Stomach (tissue), 9 donors: ENCODE data around the gene ABHD1. TPM values are rescaled to one million over a fixed set of nuclear protein-coding genes. Genes with fewer than 3 reads are reported as not detected.

Experiments
- DNase-seq, 2 donors: peaks; one replicate each; pipeline versions ENCODE4 v3.0.0 to v3.0.0-alpha.2; 2013 to 2019
- H3K27ac ChIP-seq, 5 donors: fragments of 200-600 bp in 4 of 5; sonication (generic) in 4 of 5; one replicate each; pipeline ENCODE4 v1.5.1; 2013 to 2019; ENCODE audit warnings: mild to moderate bottlenecking in 1 of 5, moderate library complexity in 1 of 5
- H3K27me3 ChIP-seq, 3 donors: fragments of 200-600 bp; sonication (generic); one replicate each; pipeline ENCODE4 v1.5.1; 2017 to 2019; ENCODE audit warnings: mixed run types in 1 of 3
- H3K36me3 ChIP-seq, 4 donors: fragments of 200-600 bp; sonication (generic); 1 replicate in 3 of 4; 2 replicates in 1 of 4; pipeline ENCODE4 v1.5.1; 2016 to 2019
- H3K4me1 ChIP-seq, 4 donors: fragments of 200-600 bp; sonication (generic); one replicate each; pipeline ENCODE4 v1.5.1; 2016 to 2019
- H3K4me3 ChIP-seq, 4 donors: fragments of 200-600 bp; sonication (generic) in 3 of 4; one replicate each; pipeline ENCODE4 v1.5.1; 2016 to 2019; ENCODE audit warnings: mild to moderate bottlenecking in 1 of 4
- H3K9me3 ChIP-seq, 4 donors: fragments of 200-600 bp; sonication (generic); one replicate each; pipeline ENCODE4 v1.5.1; 2016 to 2019
- CTCF ChIP-seq, 7 experiments: fragments of 450-650 bp in 4 of 7; fragments of 200-600 bp in 3 of 7; sonication (generic) in 3 of 7; IDR thresholded peaks; one replicate each; pipeline ENCODE4 v1.5.1; 2016 to 2019; ENCODE audit warnings: antibody characterized with exemption in 7 of 7, control low read depth in 2 of 7, mild to moderate bottlenecking in 1 of 7
- EP300 ChIP-seq: sonication (generic); formaldehyde crosslinking; IDR thresholded peaks from one replicate; pipeline ENCODE4 v1.6.1; 2017; ENCODE audit warnings: antibody characterized with exemption
- POLR2A ChIP-seq, 4 donors: fragments of 450-650 bp; IDR thresholded peaks; one replicate each; pipeline ENCODE4 v1.6.1; 2016; ENCODE audit warnings: antibody characterized with exemption in 4 of 4, control low read depth in 2 of 4, mild to moderate bottlenecking in 1 of 4, moderate library complexity in 1 of 4
- POLR2AphosphoS5 ChIP-seq, 3 donors: sonication (generic); formaldehyde crosslinking; IDR thresholded peaks; one replicate each; pipeline ENCODE4 v1.6.1; 2016; ENCODE audit warnings: antibody characterized with exemption in 3 of 3
- WGBS, 5 donors: extraction: QIAGEN DNeasy Blood & Tissue Kit in 3 of 5; methylation state at CpG; one replicate each; pipeline versions ENCODE4 v1.1.5 to v1.1.7; 2013 to 2018; 5-methylcytosine and 5-hydroxymethylcytosine counted together
- intact Hi-C: fragments of 100-400 bp; cut with DNase I; formaldehyde crosslinking; loops from one replicate; pipeline ENCODE4 v1.15.1; 2023; ENCODE audit warnings: low total_unique reads
- polyA plus RNA-seq, 3 donors: library from polyadenylated mRNA; stranded (reverse); fragments of 200-250 nt; gene quantifications; one replicate each; pipeline ENCODE4 v1.2.3, GENCODE V29; 2013
- total RNA-seq, 5 donors: library from RNA; depleted of rRNA; stranded (reverse); fragments of >200 nt; gene quantifications; one replicate each; pipeline versions ENCODE4 v1.1.0 to v1.2.3, GENCODE V29; 2014 to 2016
- donor health status: healthy with polysubstance abuse.
- donor health status: Bipolar disorder and iron deficiency.
- donor health status: healthy.

ABHD1 gene
- total and polyA plus RNA-seq, 8 donors: 0.23 to 0.75 TPM; not detected in 6

- H3K27ac ChIP-seq: no peak overlapping the region
- no peak for DNase-seq
- peaks cover 0 to 4% (median 0%) of the 10 kb centered on the region in 3 donors for H3K27me3 ChIP-seq
- TF ChIP-seq EP300 (no peak), POLR2A (IDR thresholded peaks at IDR 0.05) (no peak), CTCF (IDR thresholded peaks at IDR 0.05) (no peak), POLR2AphosphoS5 (IDR thresholded peaks at IDR 0.05) (no peak)
- intact Hi-C loops: loop anchor here (10.0 kb wide), 1 partner anchor 49 kb away; the partner anchor contains the start of gene TMEM214
- H3K4me3 ChIP-seq: no peak overlapping the region
- peaks cover 0 to 17% (median 6%) of the 10 kb centered on the region in 4 donors for H3K36me3 ChIP-seq
- peaks cover 41 to 87% (median 69%) of the 10 kb centered on the region in 4 donors for H3K4me1 ChIP-seq
- no peaks in the 10 kb centered on the region for H3K9me3 ChIP-seq
- WGBS, 5 donors: 71 to 88% (median 85%) methylated on average over 16 to 20 of the region's 20 CpGs
Observed at GRCh38 chr2:27083410-27084296, 40.0 kb upstream of the ABHD1 start.

- WGBS, 5 donors: 71 to 90% (median 85%) methylated on average over 4 to 6 of the region's 6 CpGs
- H3K4me3 ChIP-seq: no peak overlapping the region
Observed at GRCh38 chr2:27084297-27085061, 39.1 kb upstream of the ABHD1 start.

GRCh38 chr2:27085062-27085672 lies 38.4 kb upstream of the ABHD1 start:
- Histone ChIP-seq H3K36me3 (peaks cover 0 to 17% (median 6%) of the 10 kb centered on the region in 4 donors), H3K4me3 (peak overlapping the region; percentile 63 to 79 (median 65)), H3K9me3 (no peaks in the 10 kb centered on the region), H3K4me1 (peaks cover 41 to 80% (median 66%) of the 10 kb centered on the region in 4 donors), H3K27me3 (no peaks in the 10 kb centered on the region), H3K27ac (peak overlapping the region; percentile 83 to 92 (median 89))
- intact Hi-C loops: loop anchor here (10.0 kb wide), 1 partner anchor 50 kb away; the partner anchor contains the start of gene TMEM214
- TF ChIP-seq EP300: no peak
- TF ChIP-seq CTCF (IDR thresholded peaks at IDR 0.05): peak in 1 of 7 experiments; percentile 18
- 53 to 60% (median 55%) methylated on average over 10 of the region's 10 CpGs for WGBS, 5 donors
- DNase-seq: no peak

More at GRCh38 chr2:27084297-27085061, 39.1 kb upstream of the ABHD1 start:
- Histone ChIP-seq H3K27ac (no peak overlapping the region), H3K27me3 (no peaks in the 10 kb centered on the region), H3K36me3 (peaks cover 0 to 17% (median 6%) of the 10 kb centered on the region in 4 donors), H3K4me1 (peaks cover 41 to 87% (median 69%) of the 10 kb centered on the region in 4 donors), H3K9me3 (no peaks in the 10 kb centered on the region)
- intact Hi-C loops: loop anchor here (10.0 kb wide), 1 partner anchor 50 kb away; the partner anchor contains the start of gene TMEM214
- no peak for TF ChIP-seq POLR2AphosphoS5 (IDR thresholded peaks at IDR 0.05)
- no peak for TF ChIP-seq CTCF (IDR thresholded peaks at IDR 0.05)
- TF ChIP-seq EP300: no peak
- no peak for TF ChIP-seq POLR2A (IDR thresholded peaks at IDR 0.05)
- DNase-seq: no peak
